CD4-positive, alpha-beta T cell treated with Interleukin-4 for 4 hours (primary cell): Measurements from ENCODE around the gene PSME1.
A peak's percentile ranks its signal among the peaks of the same experiment; 100 is the strongest.

ENCODE experiments used
- DNase-seq: peaks from one replicate; pipeline ENCODE4 v3.0.0-alpha.2; 2020

PSME1 gene

DNA sequence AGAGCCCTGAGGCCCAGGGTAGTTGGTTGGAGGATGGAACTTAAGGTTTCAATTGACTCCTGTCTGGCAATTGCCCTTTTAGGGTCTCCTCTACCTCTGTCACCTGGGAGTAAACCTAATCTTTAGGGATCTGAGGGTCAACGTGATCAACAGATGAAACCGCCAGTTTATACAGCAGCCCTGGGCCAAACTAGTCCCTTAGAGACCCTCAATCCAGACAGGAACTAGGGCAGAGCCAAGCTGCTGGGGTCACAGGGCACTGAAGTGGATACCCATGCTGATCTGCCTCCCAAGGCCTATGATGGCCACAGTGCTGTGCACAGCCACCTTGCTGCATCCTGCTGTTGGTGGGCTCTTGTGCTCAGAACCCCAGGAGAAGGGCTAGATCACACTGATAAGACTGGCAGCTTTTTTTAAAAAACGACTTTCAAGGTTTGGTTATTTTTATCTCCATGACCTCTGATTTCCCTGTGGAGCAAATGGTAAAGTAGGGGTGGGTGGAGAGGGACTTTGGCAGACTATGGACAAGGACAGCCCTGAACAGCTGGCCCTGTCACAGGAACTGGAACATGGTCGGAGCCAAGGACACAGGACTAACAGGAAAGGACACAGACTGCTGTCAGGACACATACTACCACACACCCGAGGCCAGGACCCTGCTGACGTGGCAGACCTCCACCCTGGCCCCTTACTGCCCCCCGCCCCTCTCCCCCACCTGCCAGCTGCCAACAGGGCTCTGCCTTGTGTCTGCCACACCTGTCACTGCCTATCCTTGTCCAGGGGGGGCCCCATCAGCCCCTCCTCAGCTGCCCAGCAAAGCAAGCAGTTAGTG, 5.1 kb upstream of the PSME1 start:
- no peak for DNase-seq

DNA sequence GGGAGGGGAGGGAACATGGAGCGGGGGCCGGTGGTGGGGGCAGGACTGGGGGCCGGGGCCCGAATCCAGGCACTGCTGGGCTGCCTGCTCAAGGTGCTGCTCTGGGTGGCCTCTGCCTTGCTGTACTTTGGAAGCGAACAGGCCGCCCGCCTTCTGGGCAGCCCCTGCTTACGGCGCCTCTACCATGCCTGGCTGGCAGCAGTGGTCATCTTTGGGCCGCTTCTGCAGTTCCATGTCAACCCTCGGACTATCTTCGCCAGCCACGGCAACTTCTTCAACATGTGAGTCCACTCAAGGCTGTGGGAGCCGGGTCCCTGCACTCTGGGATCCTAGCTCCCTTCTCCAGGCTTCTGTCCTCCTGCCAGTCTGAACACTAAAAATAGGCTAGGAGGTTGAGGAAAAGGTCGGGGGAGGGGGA, 4.4 kb upstream of the PSME1 start:
- DNase-seq, result no peak

DNA sequence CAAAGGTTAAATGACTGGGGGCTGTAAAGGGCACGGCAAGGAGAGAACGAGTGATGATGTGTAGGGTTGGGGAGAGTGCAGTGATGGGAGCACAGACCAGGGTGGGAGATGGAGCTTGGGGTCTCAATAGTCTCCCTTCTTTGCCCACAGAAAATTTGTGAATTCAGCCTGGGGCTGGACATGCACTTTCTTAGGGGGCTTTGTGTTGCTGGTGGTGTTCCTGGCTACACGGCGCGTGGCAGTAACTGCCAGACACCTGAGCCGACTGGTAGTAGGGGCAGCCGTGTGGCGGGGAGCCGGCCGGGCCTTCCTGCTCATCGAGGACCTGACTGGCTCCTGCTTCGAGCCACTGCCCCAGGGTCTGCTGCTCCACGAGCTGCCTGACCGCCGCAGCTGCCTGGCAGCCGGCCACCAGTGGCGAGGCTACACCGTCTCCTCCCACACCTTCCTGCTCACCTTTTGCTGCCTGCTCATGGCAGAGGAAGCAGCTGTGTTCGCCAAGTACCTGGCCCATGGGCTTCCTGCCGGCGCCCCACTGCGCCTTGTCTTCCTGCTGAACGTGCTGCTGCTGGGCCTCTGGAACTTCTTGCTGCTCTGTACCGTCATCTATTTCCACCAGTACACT, 3.8 kb upstream of the PSME1 start:
- DNase-seq, result peak; percentile 26

DNA sequence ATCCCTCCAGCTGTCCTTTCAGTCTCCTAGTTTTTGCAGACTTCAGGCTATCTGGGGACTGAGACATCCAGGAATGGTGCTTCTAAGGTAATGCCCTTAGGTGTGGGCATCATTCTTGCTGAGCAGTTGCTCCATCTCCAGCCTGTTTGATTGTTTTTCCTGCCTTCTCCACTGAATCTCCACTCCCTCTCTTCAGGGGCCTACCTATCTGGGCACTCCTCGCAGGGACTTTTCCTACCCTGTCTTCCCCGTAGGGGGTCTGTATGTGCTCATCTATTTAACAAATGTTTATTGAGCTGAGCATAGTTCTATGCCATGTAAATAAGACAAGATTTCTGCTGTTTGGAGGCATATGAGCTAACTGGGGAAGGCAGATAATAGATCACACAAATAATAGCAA, 3.0 kb upstream of the PSME1 start:
- no peak for DNase-seq

DNA sequence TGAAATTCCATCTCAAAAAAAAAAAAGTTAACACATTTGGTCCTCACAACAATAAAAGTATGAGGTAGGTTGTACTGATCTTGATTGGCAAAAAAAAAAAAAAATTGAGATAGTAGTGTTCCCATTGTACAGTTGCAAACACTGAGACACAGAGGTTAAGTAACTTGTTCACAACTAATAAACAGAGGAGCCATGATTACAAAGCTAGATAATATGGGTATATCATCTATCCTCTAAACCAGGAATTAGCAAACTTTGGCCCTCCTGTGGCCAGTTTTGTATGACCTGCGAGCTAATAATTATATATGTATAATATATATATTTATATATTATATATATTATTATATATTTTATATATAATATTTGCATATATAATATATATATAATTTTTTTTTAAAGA, 2.3 kb upstream of the PSME1 start:
- no peak for DNase-seq

DNA sequence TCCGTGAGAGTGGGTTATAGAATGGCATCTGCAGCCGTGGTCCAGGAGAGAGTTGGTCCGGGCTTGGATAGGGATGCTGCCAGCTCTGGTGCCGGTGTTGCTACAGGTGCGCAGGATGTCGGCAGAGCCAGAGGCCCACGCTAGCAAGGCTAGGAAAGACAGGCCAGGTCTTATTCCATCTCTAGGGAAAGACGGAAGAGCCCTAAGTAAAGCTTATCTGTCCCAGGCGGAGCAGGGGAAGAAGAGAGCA, 485 bp upstream of the PSME1 start:
- DNase-seq, result no peak

DNA sequence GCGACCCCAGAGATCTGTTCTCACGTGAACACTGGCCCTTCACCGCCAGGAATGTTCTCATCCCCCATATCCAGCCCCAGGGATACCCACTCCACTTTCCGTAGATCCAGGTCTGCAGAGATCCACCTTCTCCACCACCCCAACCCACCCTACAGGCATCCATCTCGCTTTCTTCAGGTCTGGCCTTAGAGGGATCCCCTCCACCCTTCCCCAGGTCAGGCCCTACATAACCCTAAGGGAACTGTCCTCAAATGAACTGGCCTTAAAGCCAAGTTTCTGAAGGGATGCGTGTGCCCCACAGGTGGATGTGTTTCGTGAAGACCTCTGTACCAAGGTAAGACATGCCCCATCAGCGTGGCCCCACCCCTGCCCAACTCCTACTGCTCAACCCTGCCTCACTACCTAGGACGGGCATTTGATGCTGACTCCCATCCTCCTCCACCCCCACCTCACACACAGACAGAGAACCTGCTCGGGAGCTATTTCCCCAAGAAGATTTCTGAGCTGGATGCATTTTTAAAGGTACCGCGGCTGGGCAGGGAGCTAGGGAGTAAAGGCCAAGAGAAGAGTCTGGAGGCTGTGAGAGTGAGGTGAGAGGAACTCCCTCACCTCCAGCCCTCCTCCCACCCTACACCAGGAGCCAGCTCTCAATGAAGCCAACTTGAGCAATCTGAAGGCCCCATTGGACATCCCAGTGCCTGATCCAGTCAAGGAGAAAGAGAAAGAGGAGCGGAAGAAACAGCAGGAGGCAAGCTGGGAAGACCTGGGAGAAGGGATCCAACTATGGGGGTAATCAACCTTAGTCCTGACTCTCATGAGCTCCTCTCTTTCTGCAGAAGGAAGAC, 912 bp downstream of the PSME1 start:
- no peak for DNase-seq

DNA sequence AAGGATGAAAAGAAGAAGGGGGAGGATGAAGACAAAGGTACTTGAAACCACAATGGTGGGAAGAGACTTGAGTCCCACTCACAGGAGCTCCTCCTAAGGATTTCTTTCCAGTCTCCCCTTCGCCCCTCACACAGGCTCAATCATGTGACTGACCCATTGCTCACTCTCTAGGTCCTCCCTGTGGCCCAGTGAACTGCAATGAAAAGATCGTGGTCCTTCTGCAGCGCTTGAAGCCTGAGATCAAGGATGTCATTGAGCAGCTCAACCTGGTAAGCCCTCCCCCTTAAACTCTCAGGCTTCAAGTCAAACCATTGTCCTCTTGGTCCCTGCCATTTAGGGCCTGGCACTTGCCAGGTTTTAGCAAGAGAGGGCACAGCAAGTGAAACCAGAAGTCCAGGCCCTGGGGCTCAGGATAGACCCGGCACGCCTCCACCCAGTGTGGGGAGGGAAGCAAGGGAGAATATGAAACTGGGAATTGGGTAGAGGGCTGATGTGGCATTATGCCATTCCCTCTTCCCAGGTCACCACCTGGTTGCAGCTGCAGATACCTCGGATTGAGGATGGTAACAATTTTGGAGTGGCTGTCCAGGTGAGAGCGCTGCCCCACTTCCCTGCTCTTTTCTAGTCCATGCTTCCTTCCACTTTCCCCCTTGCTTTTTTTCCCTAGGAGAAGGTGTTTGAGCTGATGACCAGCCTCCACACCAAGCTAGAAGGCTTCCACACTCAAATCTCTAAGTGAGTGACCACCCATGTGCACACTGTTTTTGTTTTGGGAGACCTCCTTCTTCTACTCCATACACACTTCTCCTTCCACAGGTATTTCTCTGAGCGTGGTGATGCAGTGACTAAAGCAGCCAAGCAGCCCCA, 1.8 kb downstream of the PSME1 start:
- DNase-seq, result no peak

DNA sequence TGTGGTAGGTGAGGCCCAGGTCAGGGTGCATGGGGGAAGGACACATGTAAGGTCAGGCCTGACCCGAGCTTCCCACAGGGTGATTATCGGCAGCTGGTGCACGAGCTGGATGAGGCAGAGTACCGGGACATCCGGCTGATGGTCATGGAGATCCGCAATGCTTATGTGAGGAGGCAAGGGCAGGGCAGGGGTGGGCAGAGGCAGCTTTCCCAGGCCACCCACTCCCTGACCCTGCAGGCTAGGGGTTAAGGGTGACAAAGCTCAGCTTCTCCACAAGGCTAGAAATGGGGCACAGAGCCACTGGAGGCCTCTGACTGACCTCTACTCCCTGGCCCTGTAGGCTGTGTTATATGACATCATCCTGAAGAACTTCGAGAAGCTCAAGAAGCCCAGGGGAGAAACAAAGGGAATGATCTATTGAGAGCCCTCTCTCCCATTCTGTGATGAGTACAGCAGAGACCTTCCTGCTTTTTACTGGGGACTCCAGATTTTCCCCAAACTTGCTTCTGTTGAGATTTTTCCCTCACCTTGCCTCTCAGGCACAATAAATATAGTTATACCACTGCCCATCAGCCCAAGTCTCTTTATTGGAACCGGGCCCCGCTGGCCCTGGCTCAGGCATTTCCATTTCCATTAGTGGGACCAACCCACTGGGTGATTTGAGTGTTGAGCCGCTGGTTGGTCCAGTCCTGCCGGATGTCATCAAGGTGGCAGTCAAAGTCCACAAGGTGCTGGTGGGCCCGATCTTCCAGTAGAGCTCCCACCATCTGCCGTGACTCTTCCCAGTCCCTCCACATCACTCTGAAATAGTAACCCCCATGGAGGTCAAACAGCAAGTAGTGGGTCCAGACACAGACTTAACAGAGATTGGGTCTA, 2.6 kb downstream of the PSME1 start:
- no peak for DNase-seq

DNA sequence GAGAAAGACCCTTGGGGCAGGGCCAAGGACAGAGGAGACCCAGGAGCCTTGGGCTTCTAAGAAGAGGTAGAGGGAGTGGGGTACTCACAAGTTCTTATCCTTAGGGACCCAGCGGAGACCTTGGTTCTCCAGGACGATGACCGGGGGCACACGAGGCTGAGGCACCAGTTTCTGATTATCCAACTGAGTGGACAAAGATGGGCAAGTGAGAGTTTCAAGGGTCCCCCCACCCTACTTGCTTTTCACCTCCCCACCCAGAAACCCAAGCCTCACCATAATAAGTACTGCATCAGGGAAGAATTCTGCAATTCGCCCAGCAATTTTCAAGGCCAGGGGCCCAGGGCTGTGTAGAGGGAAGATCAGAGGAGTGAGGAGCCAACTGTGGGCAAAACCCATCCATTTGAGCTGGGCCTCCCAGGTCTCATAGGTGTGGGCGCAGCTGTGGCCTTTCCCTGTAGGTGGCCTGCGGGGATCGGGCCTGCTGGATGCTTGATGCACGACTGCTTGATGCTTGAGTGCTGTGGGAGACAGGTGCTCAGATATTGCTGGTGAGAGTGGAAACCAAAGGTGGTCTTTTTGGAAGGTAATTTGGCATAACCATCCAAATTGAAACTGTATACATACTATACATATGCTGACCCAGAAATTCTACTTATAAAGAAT, 3.4 kb downstream of the PSME1 start:
- DNase-seq, result peak; percentile 19

DNA sequence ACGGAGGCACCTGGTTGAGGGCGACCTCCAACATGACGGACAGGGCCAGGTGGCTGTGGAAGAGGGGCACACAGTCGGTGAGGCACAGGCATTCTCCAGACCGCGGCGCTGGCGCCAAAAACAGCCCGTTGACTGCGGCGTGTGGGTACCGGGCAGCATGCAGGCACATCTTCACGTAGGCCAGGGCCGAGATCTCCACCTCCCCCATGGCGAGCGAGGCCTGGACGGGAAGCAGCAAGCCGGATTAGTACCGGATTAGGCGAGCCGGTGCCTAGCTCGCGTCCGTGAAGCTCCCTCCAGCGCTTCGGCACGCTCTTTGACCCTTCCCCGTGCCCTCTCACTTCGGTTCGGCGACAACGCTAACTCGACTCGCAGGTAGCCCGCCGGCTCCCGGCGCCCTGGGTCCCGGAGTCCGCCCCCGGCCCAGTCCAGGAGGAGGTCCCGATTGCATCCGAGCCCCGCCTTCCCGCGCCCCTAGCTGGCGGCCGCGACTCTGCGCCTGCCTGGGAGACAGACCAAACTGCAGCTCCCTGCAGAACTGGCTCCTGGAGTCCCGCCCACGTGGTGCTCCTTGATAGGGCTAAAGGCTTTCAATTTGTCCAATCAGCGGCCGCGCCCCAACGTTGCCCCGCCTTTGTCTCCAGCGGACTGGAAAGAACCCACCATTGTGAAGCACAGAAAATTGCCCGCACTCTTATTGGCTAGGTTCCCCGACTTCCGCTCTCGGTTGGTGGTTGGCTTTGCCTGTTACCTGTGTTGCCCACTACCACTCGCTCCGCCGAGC, 5.3 kb downstream of the PSME1 start, which contains the start of gene EMC9:
TSS of gene EMC9 (minus strand) at position 495 of the 784 bp plus-strand sequence. CDS start at position 208, 287 bp downstream.
- peak; percentile 99 for DNase-seq

DNA sequence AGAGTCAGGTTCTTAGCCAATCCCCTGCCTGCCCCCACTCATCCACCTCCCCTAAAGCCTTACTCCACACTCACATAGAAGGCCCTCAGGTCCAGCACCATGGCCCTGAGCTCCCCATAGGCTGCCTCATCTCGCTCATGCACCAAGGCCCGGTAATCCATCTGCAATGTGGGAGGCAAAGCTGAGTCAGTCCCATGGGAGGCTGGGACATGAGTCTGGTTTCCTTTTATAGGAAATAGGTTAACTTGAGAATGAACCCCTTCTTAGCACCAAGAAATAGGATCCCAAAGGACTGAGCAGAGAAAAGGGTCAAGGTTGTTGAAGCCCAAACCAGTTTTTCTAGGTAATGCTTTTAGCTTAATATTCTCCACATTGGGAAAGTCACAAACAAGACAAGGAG, 7.5 kb downstream of the PSME1 start:
- no peak for DNase-seq

DNA sequence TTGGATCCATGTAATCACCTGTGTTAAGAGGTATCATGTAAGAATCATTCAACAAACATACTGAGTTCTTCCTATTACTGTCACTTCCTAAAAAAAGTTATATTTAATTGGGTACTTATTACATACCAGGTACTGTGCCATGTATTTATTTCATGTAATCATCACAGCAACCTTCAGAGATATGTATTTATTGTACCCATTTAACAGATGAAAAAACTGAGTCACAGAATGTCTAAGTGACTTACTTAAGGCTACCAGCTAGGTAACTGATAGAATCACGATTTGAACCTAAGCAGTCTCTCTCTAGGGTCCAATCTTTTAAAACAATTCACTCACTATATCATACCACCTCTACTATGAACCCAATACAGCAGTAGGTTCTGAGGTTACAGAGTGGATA, 8.5 kb downstream of the PSME1 start:
- no peak for DNase-seq

DNA sequence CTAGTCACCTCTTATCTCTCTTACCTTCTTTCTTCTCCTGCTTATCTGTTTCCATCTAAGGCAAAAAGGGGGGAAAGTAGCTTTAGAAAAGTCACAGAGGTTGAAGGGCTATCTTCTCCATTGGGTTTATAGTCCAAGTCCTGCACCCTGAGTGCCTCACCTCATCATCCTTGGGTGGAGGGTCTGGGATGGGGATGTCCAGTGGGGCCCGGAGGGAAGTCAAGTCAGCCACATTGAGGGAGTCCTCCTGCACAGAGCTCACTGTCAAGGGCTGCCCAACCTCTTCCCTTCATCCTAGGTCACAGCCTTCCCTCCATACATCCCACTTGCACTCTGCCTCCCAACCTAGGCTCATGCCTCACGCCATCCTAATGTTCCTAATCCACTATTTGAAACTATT, 9.2 kb downstream of the PSME1 start:
- DNase-seq, result no peak

DNA sequence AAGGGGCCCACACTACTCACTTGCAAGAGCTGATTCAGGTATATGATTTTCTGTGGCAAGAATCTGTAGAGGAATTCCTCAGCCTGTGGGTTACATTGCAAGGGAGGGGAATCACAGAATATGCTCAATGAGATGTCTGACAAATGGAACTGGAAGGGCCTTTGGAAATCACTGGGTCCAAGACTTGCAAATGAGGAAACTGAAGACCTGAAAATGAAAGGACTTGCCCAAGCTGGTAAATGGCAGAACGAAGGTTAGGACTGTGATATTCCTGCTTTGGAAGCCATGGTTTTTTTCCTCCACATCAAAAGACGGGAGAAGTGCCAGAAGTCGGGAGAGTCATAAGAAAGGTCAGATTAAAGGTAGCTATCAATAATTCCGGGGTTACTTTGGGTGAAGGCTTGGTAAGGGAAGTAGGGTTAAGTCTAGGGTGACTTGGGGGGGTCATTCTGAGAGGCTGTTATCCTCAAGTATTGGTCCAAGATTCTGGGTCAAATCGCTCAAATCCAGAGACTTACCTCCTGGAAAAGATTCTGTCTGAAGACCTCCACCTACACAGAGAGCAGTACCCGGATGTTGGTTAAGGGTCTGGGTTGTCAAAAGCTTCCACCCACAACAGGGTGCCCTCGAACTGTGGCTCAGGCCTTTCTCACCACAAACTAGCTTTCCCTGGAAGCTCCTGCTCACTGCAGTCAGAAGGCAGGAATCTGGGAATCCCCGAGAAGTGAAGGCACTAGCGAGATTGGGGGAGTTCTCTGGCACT, 9.9 kb downstream of the PSME1 start:
- no peak for DNase-seq

DNA sequence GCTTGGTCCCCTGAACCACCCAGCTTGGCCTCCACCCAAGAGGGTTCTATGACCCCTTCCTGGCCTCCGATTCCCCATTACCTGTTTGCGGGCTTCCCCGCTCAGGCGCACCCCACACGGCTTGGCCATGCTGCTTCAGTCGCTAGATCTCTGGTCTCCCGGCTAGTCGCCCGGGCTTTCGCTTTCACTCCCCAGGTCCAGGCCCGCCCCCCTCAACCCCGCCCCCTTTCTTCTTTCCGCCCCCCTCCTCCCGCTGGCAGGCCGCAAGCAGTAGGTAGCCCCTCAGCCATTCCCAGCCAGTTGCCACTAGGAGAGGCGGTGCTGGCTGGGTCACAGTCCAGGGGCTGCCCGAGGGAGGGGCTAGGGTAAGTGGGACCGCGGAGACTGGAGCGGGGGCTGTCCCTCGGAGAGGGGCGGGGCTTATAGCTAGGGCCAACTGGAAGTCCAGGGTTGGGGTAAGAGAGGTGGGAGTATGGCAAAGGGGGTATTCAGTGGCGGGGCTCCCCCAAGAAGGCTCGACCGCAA, 10.5 kb downstream of the PSME1 start, which contains the start of gene PSME2:
TSS of gene PSME2 (minus strand) at position 158 of the 525 bp plus-strand sequence. CDS start at position 129, 29 bp downstream.
- peak; percentile 92 for DNase-seq

DNA sequence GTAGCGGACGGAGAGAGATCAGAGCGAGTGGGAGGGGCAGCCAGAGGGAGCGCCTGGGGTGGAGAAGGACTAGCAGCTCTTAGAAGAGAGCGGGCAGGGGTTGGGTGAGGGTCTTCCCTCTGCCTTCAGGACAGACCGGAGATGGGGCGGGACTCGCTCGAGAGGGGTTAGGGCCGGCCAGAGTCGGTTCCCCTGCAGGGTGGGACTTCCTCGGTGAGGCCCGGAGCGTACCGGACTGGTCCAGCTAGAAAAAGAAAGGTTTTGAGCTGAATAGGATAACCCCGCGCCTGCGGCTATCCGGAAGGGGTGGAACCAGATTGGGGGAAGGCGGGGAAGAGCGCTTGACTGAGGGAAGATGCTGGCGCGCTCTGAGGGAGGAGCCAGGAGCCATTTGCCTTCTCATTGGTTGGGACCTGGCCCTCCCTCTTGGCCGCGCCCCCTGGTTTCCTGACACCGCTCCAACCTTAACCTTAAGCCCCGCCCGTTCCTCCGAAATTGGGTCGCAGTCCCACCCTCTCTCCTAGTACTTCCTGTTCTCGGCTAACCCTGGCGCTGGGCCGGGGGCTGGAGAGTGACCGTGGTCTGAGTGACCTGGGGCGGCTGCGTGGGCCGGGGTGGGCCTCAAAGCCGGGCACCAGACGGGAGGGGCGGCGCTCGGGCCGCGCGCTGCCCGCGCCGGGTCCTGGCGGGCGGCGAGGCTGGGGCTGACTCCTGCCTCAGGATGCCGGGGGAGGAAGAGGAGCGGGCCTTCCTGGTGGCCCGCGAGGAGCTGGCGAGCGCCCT, 11.2 kb downstream of the PSME1 start, which contains the start of gene RNF31:
TSS of gene RNF31 (plus strand) at position 521 of the 783 bp plus-strand sequence. CDS start at position 722, 201 bp downstream.
- peak; percentile 96 for DNase-seq

DNA sequence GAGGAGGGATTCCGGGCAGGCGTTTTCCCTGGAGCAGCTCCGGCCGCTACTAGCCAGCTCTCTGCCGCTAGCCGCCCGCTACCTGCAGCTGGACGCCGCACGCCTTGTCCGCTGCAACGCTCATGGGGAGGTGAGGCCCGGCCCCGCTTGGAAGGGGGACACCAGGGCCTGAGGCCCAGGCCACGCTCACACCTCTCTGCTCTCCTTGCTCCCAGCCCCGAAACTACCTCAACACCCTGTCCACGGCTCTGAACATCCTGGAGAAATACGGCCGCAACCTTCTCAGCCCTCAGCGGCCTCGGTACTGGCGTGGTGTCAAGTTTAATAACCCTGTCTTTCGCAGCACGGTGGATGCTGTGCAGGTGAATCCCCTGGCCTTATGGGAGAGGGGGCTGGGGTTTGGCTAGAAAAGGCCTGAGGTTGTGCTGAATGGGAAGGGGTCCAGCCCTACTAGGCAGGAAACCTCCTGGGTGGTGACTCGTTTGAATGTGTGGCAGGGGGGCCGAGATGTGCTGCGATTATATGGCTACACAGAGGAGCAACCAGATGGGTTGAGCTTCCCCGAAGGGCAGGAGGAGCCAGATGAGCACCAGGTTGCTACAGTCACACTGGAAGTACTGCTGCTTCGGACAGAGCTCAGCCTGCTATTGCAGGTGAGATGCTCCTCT, 11.9 kb downstream of the PSME1 start:
- no peak for DNase-seq
